Measurements from ENCODE around the gene FASN. TPM values are rescaled to one million over a fixed set of nuclear protein-coding genes. Genes with fewer than 3 reads are reported as not detected.

Gene FASN
- total and polyA plus RNA-seq, 2 of the 13 experiments (the other 11 are each of a cell fraction or from before 2014, with no cell fraction given), result 51.7 to 101 TPM

GRCh38 chr17:82055965-82056728 is 41.9 kb downstream of the FASN start (continued):
- TF ChIP-seq ZNF142 (CRISPR knock-in tag; IDR thresholded peaks at IDR 0.05) (no peak), ZBTB10 (CRISPR knock-in tag; IDR thresholded peaks at IDR 0.05; ENCODE audit: borderline replicate concordance) (no peak)

Measured in HepG2 (cell line).